H9 (cell line): ENCODE data around the gene ACKR3. TPM values are rescaled to one million over a fixed set of nuclear protein-coding genes. Genes with fewer than 3 reads are reported as not detected.

Experiments used
- DNase-seq: peaks from one replicate; pipeline ENCODE4 v3.0.0-alpha.2; 2017
- H2AFZ ChIP-seq: one replicate; pipeline ENCODE4 v1.6.1; 2013; ENCODE audit warnings: mild to moderate bottlenecking, low read length, control low read depth, moderate library complexity
- H2AK5ac ChIP-seq: 2 replicates; pipeline ENCODE4 v1.6.1; 2013; ENCODE audit warnings: low read length, control low read depth, mixed read lengths; ENCODE audit not compliant: insufficient read length
- H2BK120ac ChIP-seq: one replicate; pipeline ENCODE4 v1.6.1; 2013; ENCODE audit warnings: low read depth, mild to moderate bottlenecking, low read length, control low read depth, inconsistent platforms; ENCODE audit not compliant: poor library complexity, severe bottlenecking
- H2BK12ac ChIP-seq: 2 replicates; pipeline ENCODE4 v1.6.1; 2013; ENCODE audit warnings: low read length, control low read depth, mixed read lengths, low read depth; ENCODE audit not compliant: insufficient read length
- H2BK15ac ChIP-seq: 2 replicates; pipeline ENCODE4 v1.6.1; 2013; ENCODE audit warnings: low read depth, low read length, control low read depth
- H2BK20ac ChIP-seq: one replicate; pipeline ENCODE4 v1.6.1; 2013; ENCODE audit warnings: low read depth, mild to moderate bottlenecking, low read length, control low read depth, inconsistent platforms; ENCODE audit not compliant: poor library complexity, severe bottlenecking
- H2BK5ac ChIP-seq: 2 replicates; pipeline ENCODE4 v1.6.1; 2013; ENCODE audit warnings: low read length, control low read depth, mixed read lengths; ENCODE audit not compliant: insufficient read length
- H3K14ac ChIP-seq: 2 replicates; pipeline ENCODE4 v1.6.1; 2013; ENCODE audit warnings: low read length, control low read depth; ENCODE audit not compliant: insufficient read depth
- H3K18ac ChIP-seq: 2 replicates; pipeline ENCODE4 v1.6.1; 2013; ENCODE audit warnings: low read depth, mild to moderate bottlenecking, mixed read lengths, low read length, control low read depth; ENCODE audit not compliant: insufficient read length
- H3K23ac ChIP-seq: 2 replicates; pipeline ENCODE4 v1.6.1; 2013; ENCODE audit warnings: low read length, control low read depth, mixed read lengths, low read depth; ENCODE audit not compliant: insufficient read length
- H3K23me2 ChIP-seq: 2 replicates; pipeline ENCODE4 v1.6.1; 2013; ENCODE audit warnings: low read depth, mild to moderate bottlenecking, mixed read lengths, low read length, control low read depth; ENCODE audit not compliant: insufficient read length, poor library complexity, severe bottlenecking
- H3K27ac ChIP-seq: 2 replicates; pipeline ENCODE4 v1.5.1; 2013; ENCODE audit warnings: low read length, control low read depth, mixed read lengths, low read depth; ENCODE audit not compliant: insufficient read length
- H3K27me3 ChIP-seq: 2 replicates; pipeline ENCODE4 v1.6.1; 2013; ENCODE audit warnings: low read length, control low read depth, inconsistent platforms; ENCODE audit not compliant: insufficient read depth
- H3K4ac ChIP-seq: 2 replicates; pipeline ENCODE4 v1.6.1; 2013; ENCODE audit warnings: low read depth, mild to moderate bottlenecking, control low read depth, inconsistent platforms, low read length, moderate library complexity
- H3K4me1 ChIP-seq: 2 replicates; pipeline ENCODE4 v1.6.1; 2013; ENCODE audit warnings: low read length, control low read depth, inconsistent platforms; ENCODE audit not compliant: insufficient read depth
- H3K4me2 ChIP-seq: 2 replicates; pipeline ENCODE4 v1.6.1; 2013; ENCODE audit warnings: low read length, control low read depth, mixed read lengths; ENCODE audit not compliant: insufficient read length, insufficient read depth
- H3K56ac ChIP-seq: 2 replicates; pipeline ENCODE4 v1.6.1; 2013; ENCODE audit warnings: low read depth, mild to moderate bottlenecking, mixed read lengths, low read length, control low read depth; ENCODE audit not compliant: insufficient read length
- H3K79me1 ChIP-seq: 2 replicates; pipeline ENCODE4 v1.6.1; 2013; ENCODE audit warnings: low read depth, mild to moderate bottlenecking, moderate library complexity, low read length, control low read depth, inconsistent platforms; ENCODE audit not compliant: insufficient read depth, poor library complexity, severe bottlenecking
- H3K79me2 ChIP-seq: 2 replicates; pipeline ENCODE4 v1.6.1; 2013; ENCODE audit warnings: low read length, control low read depth, inconsistent platforms; ENCODE audit not compliant: insufficient read depth
- H3K9ac ChIP-seq: 2 replicates; pipeline ENCODE4 v1.6.1; 2013; ENCODE audit warnings: low read length, control low read depth, mixed read lengths; ENCODE audit not compliant: insufficient read length; ENCODE audit errors: extremely low read depth
- H3K9me3 ChIP-seq: one replicate; pipeline ENCODE4 v1.6.1; 2013; ENCODE audit warnings: low read depth, low read length, inconsistent platforms; ENCODE audit not compliant: control insufficient read depth
- H3T11ph ChIP-seq: one replicate; pipeline ENCODE4 v1.6.1; 2013; ENCODE audit warnings: mild to moderate bottlenecking, low read length, control low read depth, inconsistent platforms
- H4K20me1 ChIP-seq: one replicate; pipeline ENCODE4 v1.6.1; 2013; ENCODE audit not compliant: control insufficient read depth, insufficient read length, insufficient read depth
- H4K5ac ChIP-seq: 2 replicates; pipeline ENCODE4 v1.6.1; 2013; ENCODE audit warnings: low read depth, mild to moderate bottlenecking, mixed read lengths, low read length, control low read depth; ENCODE audit not compliant: insufficient read length
- H4K8ac ChIP-seq: replicated peaks from 2 replicates; pipeline ENCODE4 v1.6.1; 2013; ENCODE audit warnings: low read length, control low read depth, mixed read lengths, low read depth; ENCODE audit not compliant: insufficient read length
- H4K91ac ChIP-seq: 2 replicates; pipeline ENCODE4 v1.6.1; 2013; ENCODE audit warnings: low read depth, mild to moderate bottlenecking, moderate library complexity, mixed read lengths, low read length, control low read depth; ENCODE audit not compliant: insufficient read length
- H3K27ac Mint-ChIP-seq, 3 experiments: 2 replicates in 2 of 3; 3 replicates in 1 of 3; pipeline ENCODE4 v1.8.0; 2020 to 2021; ENCODE audit warnings: mixed read lengths in 3 of 3, mild to moderate bottlenecking in 1 of 3, moderate library complexity in 1 of 3
- H3K27me3 Mint-ChIP-seq: 2 replicates; pipeline ENCODE4 v1.8.0; 2021; ENCODE audit warnings: low read depth, mild to moderate bottlenecking, moderate library complexity, mixed read lengths
- H3K36me3 Mint-ChIP-seq, 3 experiments: 2 replicates in 2 of 3; 3 replicates in 1 of 3; pipeline ENCODE4 v1.8.0; 2020 to 2021; ENCODE audit warnings: low read depth in 3 of 3, mixed read lengths in 3 of 3; ENCODE audit not compliant: insufficient read depth in 1 of 3
- H3K4me1 Mint-ChIP-seq, 2 experiments: 2 replicates each; pipeline ENCODE4 v1.8.0; 2020; ENCODE audit warnings: mixed read lengths in 2 of 2
- H3K4me3 Mint-ChIP-seq, 2 experiments: 2 replicates in 1 of 2; 3 replicates in 1 of 2; pipeline ENCODE4 v1.8.0; 2020 to 2021; ENCODE audit warnings: mild to moderate bottlenecking in 2 of 2, mixed read lengths in 2 of 2, moderate library complexity in 1 of 2
- H3K9me3 Mint-ChIP-seq, 2 experiments: 2 replicates in 1 of 2; 3 replicates in 1 of 2; pipeline ENCODE4 v1.8.0; 2020; ENCODE audit warnings: mild to moderate bottlenecking in 2 of 2, mixed read lengths in 2 of 2, moderate library complexity in 1 of 2
- WGBS: extraction: QIAGEN DNeasy Blood & Tissue Kit; methylation state at CpG from one replicate; pipeline ENCODE4 v1.1.7; 2013; ENCODE audit warnings: missing lambda C conversion rate, low lambda C conversion rate, mixed read lengths; ENCODE audit not compliant: insufficient read length; ENCODE audit errors: extremely low coverage; 5-methylcytosine and 5-hydroxymethylcytosine counted together
- total RNA-seq: library from RNA; stranded (reverse); gene quantifications from 2 replicates; pipeline ENCODE4 v1.2.1, GENCODE V29; 2021
- TF ChIP-seq, protein P1 (sequence below): fragments of 200-600 bp; sonication (generic); conservative IDR thresholded peaks from 3 replicates; pipeline ENCODE4 v1.8.0; 2021; ENCODE audit warnings: antibody characterized with exemption, mild to moderate bottlenecking

Gene ACKR3
- total RNA-seq, 1 experiment from 2014 or later = 0.44 TPM

DNA sequence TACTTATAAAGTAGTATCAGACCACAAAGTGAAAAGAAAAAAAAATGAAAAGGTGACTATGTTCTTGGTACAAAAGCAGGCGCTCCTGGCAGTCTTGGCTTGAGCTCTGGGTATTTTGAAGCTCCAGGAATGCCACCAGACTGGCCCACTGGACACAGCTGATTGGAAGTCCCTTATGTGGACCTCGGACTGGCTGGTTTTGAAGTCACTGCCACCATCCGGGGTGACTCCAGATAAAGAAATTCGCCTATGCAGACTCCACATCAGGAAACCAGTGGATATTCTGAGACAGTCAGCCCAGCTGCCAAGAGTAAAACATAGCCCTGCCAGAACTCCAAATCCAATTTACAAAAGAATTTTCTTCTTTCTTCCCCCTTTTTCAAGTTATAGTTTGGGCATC is 28.0 kb downstream of the ACKR3 start:
- no peak overlapping the region for H2BK15ac ChIP-seq
- no peak overlapping the region for H3T11ph ChIP-seq
- TF ChIP-seq, protein P1, sequence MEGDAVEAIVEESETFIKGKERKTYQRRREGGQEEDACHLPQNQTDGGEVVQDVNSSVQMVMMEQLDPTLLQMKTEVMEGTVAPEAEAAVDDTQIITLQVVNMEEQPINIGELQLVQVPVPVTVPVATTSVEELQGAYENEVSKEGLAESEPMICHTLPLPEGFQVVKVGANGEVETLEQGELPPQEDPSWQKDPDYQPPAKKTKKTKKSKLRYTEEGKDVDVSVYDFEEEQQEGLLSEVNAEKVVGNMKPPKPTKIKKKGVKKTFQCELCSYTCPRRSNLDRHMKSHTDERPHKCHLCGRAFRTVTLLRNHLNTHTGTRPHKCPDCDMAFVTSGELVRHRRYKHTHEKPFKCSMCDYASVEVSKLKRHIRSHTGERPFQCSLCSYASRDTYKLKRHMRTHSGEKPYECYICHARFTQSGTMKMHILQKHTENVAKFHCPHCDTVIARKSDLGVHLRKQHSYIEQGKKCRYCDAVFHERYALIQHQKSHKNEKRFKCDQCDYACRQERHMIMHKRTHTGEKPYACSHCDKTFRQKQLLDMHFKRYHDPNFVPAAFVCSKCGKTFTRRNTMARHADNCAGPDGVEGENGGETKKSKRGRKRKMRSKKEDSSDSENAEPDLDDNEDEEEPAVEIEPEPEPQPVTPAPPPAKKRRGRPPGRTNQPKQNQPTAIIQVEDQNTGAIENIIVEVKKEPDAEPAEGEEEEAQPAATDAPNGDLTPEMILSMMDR = no peak
- H3K4ac ChIP-seq = no peak overlapping the region
- WGBS = no CpG with 5 or more reads among the region's 4 CpGs
- H2BK120ac ChIP-seq = no peak overlapping the region
- no peak overlapping the region for H3K9ac ChIP-seq
- no peaks in the 10 kb centered on the region for H3K79me1 ChIP-seq
- no peak overlapping the region for H2BK5ac ChIP-seq
- no peak overlapping the region for H4K5ac ChIP-seq
- H3K27me3 Mint-ChIP-seq = peaks cover 6% of the 10 kb centered on the region
- no peak overlapping the region for H3K27ac ChIP-seq
- H3K4me1 ChIP-seq = no peaks in the 10 kb centered on the region
- H3K27me3 ChIP-seq = no peaks in the 10 kb centered on the region
- no peak overlapping the region for H2BK12ac ChIP-seq
- no peak overlapping the region for H3K4me3 Mint-ChIP-seq
- no peaks in the 10 kb centered on the region for H3K9me3 Mint-ChIP-seq
- H3K56ac ChIP-seq = no peak overlapping the region
- H3K18ac ChIP-seq = no peak overlapping the region
- H2BK20ac ChIP-seq = no peak overlapping the region
- no peaks in the 10 kb centered on the region for H3K9me3 ChIP-seq
- no peak overlapping the region for H3K23ac ChIP-seq
- H2AFZ ChIP-seq = no peak overlapping the region
- H3K23me2 ChIP-seq = no peaks in the 10 kb centered on the region
- no peak for DNase-seq
- H3K27ac Mint-ChIP-seq = no peak overlapping the region
- no peak overlapping the region for H3K4me2 ChIP-seq
- no peaks in the 10 kb centered on the region for H4K20me1 ChIP-seq
- no peaks in the 10 kb centered on the region for H3K36me3 Mint-ChIP-seq
- peaks cover 3 to 6% of the 10 kb centered on the region in 2 experiments; a peak in 3 of 4 replicates for H3K4me1 Mint-ChIP-seq
- H3K14ac ChIP-seq = no peak overlapping the region
- no peaks in the 10 kb centered on the region for H3K79me2 ChIP-seq
- no peak overlapping the region for H2AK5ac ChIP-seq
- H4K8ac ChIP-seq = no peak overlapping the region
- H4K91ac ChIP-seq = no peak overlapping the region
